DMS79 treated with DMSO at 0.1 percent for 48 hours (cell line): ENCODE data around the gene CUEDC2.

ENCODE experiments used
- DNase-seq: peaks from one replicate; lab custom pipeline; 2025; lab: John Stamatoyannopoulos, UW

Gene CUEDC2

GRCh38 chr10:102424916-102425315 is 7.5 kb downstream of the CUEDC2 start:
- no peak for DNase-seq

GRCh38 chr10:102424145-102424544 is 8.2 kb downstream of the CUEDC2 start:
- DNase-seq = no peak

GRCh38 chr10:102423372-102423968 is 8.9 kb downstream of the CUEDC2 start:
- no peak for DNase-seq

- DNase-seq = no peak
Observed at GRCh38 chr10:102422545-102423129, 9.7 kb downstream of the CUEDC2 start.

- no peak for DNase-seq
Observed at GRCh38 chr10:102421757-102422512, 10.4 kb downstream of the CUEDC2 start.

- no peak for DNase-seq
Observed at GRCh38 chr10:102421507-102421756, 10.9 kb downstream of the CUEDC2 start.

- DNase-seq = peak; percentile 88
Observed at GRCh38 chr10:102420714-102421506, 11.5 kb downstream of the CUEDC2 start, which contains the start of gene FBXL15. TSS of gene FBXL15 (plus strand) at chr10:102420836. CDS start at chr10:102421130, 294 bp downstream.

- DNase-seq = no peak
Observed at GRCh38 chr10:102420181-102420713, 12.1 kb downstream of the CUEDC2 start.

- peak; percentile 69 for DNase-seq
Observed at GRCh38 chr10:102419269-102420180, 12.8 kb downstream of the CUEDC2 start.

GRCh38 chr10:102418622-102419268 is 13.6 kb downstream of the CUEDC2 start, which contains the start of gene PSD:
TSS of gene PSD (minus strand) at chr10:102418785. CDS start at chr10:102417038, 1,747 bp downstream.
- peak; percentile 62 for DNase-seq

- DNase-seq = no peak
Observed at GRCh38 chr10:102416695-102417094, 15.7 kb downstream of the CUEDC2 start.

- DNase-seq = no peak
Observed at GRCh38 chr10:102416283-102416682, 16.1 kb downstream of the CUEDC2 start.

GRCh38 chr10:102414749-102415148 is 17.6 kb downstream of the CUEDC2 start:
- no peak for DNase-seq

- no peak for DNase-seq
Observed at GRCh38 chr10:102413806-102414561, 18.4 kb downstream of the CUEDC2 start.

- DNase-seq = peak; percentile 41
Observed at GRCh38 chr10:102413053-102413705, 19.2 kb downstream of the CUEDC2 start.

GRCh38 chr10:102412293-102412692 is 20.1 kb downstream of the CUEDC2 start:
- DNase-seq = no peak

GRCh38 chr10:102411341-102412255 is 20.8 kb downstream of the CUEDC2 start:
- no peak for DNase-seq

- DNase-seq = no peak
Observed at GRCh38 chr10:102410429-102411073, 21.8 kb downstream of the CUEDC2 start.
